Neural cell (in vitro differentiated cells): ENCODE data around the gene STXBP2. TPM values are rescaled to one million over a fixed set of nuclear protein-coding genes. Genes with fewer than 3 reads are reported as not detected.

Source experiments
- H2AFZ ChIP-seq: fragments of 200-600, 300-800 bp; sonication (generic), shearing (Covaris generic); 2 replicates; pipeline ENCODE4 v1.6.0; 2014; ENCODE audit warnings: low read depth, mild to moderate bottlenecking, antibody characterized with exemption, low read length, moderate library complexity
- H3F3A ChIP-seq: fragments of 200-600 bp; shearing (Covaris generic); 2 replicates; pipeline ENCODE4 v1.6.1; 2016; ENCODE audit warnings: mild to moderate bottlenecking, moderate library complexity, mixed read lengths, antibody characterized with exemption, low read length; ENCODE audit not compliant: insufficient read depth, poor library complexity, severe bottlenecking
- H3K27ac ChIP-seq: fragments of 200-600, 300-800 bp; sonication (generic), shearing (Covaris generic); 2 replicates; pipeline ENCODE4 v1.5.1; 2014; ENCODE audit warnings: mild to moderate bottlenecking, low read length, moderate library complexity
- H3K27me3 ChIP-seq: fragments of 300-800, 200-600 bp; sonication (generic), shearing (Covaris generic); 2 replicates; pipeline ENCODE4 v1.6.0; 2014; ENCODE audit warnings: mild to moderate bottlenecking, low read depth, low read length, moderate library complexity; ENCODE audit not compliant: insufficient read depth
- H3K36me3 ChIP-seq: fragments of 300-800, 200-600 bp; sonication (generic), shearing (Covaris generic); 2 replicates; pipeline ENCODE4 v1.5.1; 2014; ENCODE audit warnings: mild to moderate bottlenecking, antibody characterized with exemption, low read length, moderate library complexity; ENCODE audit not compliant: insufficient read depth
- H3K4me2 ChIP-seq: fragments of 300-800, 200-600 bp; sonication (generic), shearing (Covaris generic); 2 replicates; pipeline ENCODE4 v1.6.0; 2014; ENCODE audit warnings: mild to moderate bottlenecking, low read length
- H3K4me3 ChIP-seq: fragments of 300-800, 200-600 bp; sonication (generic), shearing (Covaris generic); 2 replicates; pipeline ENCODE4 v1.5.1; 2014; ENCODE audit warnings: mild to moderate bottlenecking, low read length, moderate library complexity
- H3K79me2 ChIP-seq: fragments of 200-600 bp; shearing (Covaris generic); replicated peaks from 2 replicates; pipeline ENCODE4 v1.6.0; 2014; ENCODE audit warnings: mild to moderate bottlenecking, low read length, moderate library complexity; ENCODE audit not compliant: insufficient read depth
- H3K9ac ChIP-seq: fragments of 300-800, 200-600 bp; sonication (generic), shearing (Covaris generic); 2 replicates; pipeline ENCODE4 v1.6.1; 2016; ENCODE audit warnings: mild to moderate bottlenecking, low read length, mixed read lengths
- H3K9me2 ChIP-seq: fragments of 200-600 bp; shearing (Covaris generic); 2 replicates; pipeline ENCODE4 v1.6.1; 2016; ENCODE audit warnings: mild to moderate bottlenecking, low read length, mixed read lengths; ENCODE audit not compliant: insufficient read depth
- H3K9me3 ChIP-seq: fragments of 200-600, 300-800 bp; sonication (generic), shearing (Covaris generic); 2 replicates; pipeline ENCODE4 v1.6.1; 2016; ENCODE audit warnings: mild to moderate bottlenecking, mixed run types, low read length, moderate library complexity, mixed read lengths
- H4K20me1 ChIP-seq: fragments of 200-600 bp; shearing (Covaris generic); 2 replicates; pipeline ENCODE4 v1.6.1; 2016; ENCODE audit warnings: mild to moderate bottlenecking, mixed run types; ENCODE audit not compliant: insufficient read depth
- EP300 ChIP-seq: fragments of 450-650 bp; conservative IDR thresholded peaks from 2 replicates; pipeline ENCODE4 v1.6.1; 2014; ENCODE audit warnings: antibody characterized with exemption, mild to moderate bottlenecking, moderate library complexity; ENCODE audit not compliant: poor library complexity, severe bottlenecking
- EZH2 ChIP-seq: fragments of 200-600, 300-800 bp; shearing (Covaris generic), sonication (generic); IDR thresholded peaks from 2 replicates; pipeline ENCODE4 v1.6.1; 2014; ENCODE audit warnings: antibody characterized with exemption, low read length, borderline replicate concordance, mild to moderate bottlenecking; ENCODE audit not compliant: insufficient read depth, poor library complexity, severe bottlenecking
- MXI1 ChIP-seq: fragments of 450-650 bp; conservative IDR thresholded peaks from 2 replicates; pipeline ENCODE4 v1.6.1; 2014; ENCODE audit warnings: antibody characterized with exemption, mild to moderate bottlenecking; ENCODE audit not compliant: poor library complexity, severe bottlenecking
- POLR2AphosphoS5 ChIP-seq: IDR thresholded peaks from 2 replicates; pipeline ENCODE4 v1.6.1; 2012
- RAD21 ChIP-seq: fragments of 450-650 bp; conservative IDR thresholded peaks from 2 replicates; pipeline ENCODE4 v1.6.1; 2014; ENCODE audit warnings: antibody characterized with exemption, mild to moderate bottlenecking, moderate library complexity
- SMC3 ChIP-seq: fragments of 450-650 bp; conservative IDR thresholded peaks from 2 replicates; pipeline ENCODE4 v1.6.1; 2014; ENCODE audit warnings: antibody characterized with exemption, mild to moderate bottlenecking, moderate library complexity; ENCODE audit not compliant: poor library complexity
- TAF1 ChIP-seq: IDR thresholded peaks from 2 replicates; pipeline ENCODE4 v1.6.1; 2012; ENCODE audit warnings: low read depth
- polyA plus RNA-seq: library from polyadenylated mRNA; depleted of rRNA; stranded (reverse); fragments of >200 nt; gene quantifications from 2 replicates; pipeline ENCODE4 v1.2.3, GENCODE V29; 2014
- TF ChIP-seq, protein P1 (sequence below): IDR thresholded peaks from 2 replicates; pipeline ENCODE4 v1.6.1; 2012; ENCODE audit warnings: borderline replicate concordance
- TF ChIP-seq, protein P2 (sequence below): fragments of 450-650 bp; IDR thresholded peaks from 2 replicates; pipeline ENCODE4 v1.5.1; 2014; ENCODE audit warnings: antibody characterized with exemption, mild to moderate bottlenecking, moderate library complexity; ENCODE audit not compliant: poor library complexity, severe bottlenecking

The STXBP2 gene
- polyA plus RNA-seq, 1 donor from 2014 or later = 1.7 TPM

DNA sequence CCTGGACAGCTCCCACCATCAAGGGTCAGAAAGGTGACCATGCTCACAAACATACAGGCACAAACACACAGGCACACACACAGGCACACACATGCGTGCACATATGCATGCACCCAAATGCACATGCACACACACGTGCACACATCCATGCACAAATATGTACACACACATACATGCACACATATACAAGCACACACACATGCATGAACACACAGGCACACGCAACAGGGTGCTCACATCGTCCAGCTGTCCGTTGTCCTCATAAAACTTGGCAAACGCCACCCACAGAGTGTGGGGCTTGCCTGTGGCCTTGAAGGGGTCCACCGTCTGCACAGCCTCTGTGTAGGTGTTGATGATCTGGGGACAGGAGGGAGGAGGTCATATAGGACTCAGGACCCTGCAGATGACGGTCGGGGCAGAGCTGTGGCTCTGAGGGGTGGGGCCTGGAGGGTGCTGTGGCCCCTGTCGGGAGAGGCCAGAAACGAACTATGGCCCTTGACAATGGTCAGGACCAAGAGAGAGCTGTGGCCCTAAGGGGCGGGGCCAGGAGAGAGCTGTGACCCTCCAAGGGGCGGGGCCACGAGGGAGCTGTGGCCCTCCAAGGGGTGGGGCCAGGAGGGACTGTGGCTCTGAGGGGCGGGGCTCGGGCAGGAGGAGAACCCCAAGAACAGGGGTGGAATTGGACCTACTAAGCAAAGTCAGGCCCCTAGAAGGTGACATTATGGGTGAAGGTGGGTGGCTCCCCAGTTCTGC lies 13.8 kb upstream of the STXBP2 start:
- no peak overlapping the region for H3K27ac ChIP-seq
- no peaks in the 10 kb centered on the region for H3K9me3 ChIP-seq
- H3K9ac ChIP-seq = no peak overlapping the region
- H3K36me3 ChIP-seq = no peaks in the 10 kb centered on the region
- H3K4me2 ChIP-seq = no peak overlapping the region
- H3K27me3 ChIP-seq = no peaks in the 10 kb centered on the region
- no peaks in the 10 kb centered on the region for H3K9me2 ChIP-seq
- no peaks in the 10 kb centered on the region for H4K20me1 ChIP-seq
- TF ChIP-seq EZH2 (no peak), SMC3 (no peak), MXI1 (no peak), EP300 (no peak), TAF1 (no peak), RAD21 (no peak), POLR2AphosphoS5 (no peak)
- TF ChIP-seq, protein P1, sequence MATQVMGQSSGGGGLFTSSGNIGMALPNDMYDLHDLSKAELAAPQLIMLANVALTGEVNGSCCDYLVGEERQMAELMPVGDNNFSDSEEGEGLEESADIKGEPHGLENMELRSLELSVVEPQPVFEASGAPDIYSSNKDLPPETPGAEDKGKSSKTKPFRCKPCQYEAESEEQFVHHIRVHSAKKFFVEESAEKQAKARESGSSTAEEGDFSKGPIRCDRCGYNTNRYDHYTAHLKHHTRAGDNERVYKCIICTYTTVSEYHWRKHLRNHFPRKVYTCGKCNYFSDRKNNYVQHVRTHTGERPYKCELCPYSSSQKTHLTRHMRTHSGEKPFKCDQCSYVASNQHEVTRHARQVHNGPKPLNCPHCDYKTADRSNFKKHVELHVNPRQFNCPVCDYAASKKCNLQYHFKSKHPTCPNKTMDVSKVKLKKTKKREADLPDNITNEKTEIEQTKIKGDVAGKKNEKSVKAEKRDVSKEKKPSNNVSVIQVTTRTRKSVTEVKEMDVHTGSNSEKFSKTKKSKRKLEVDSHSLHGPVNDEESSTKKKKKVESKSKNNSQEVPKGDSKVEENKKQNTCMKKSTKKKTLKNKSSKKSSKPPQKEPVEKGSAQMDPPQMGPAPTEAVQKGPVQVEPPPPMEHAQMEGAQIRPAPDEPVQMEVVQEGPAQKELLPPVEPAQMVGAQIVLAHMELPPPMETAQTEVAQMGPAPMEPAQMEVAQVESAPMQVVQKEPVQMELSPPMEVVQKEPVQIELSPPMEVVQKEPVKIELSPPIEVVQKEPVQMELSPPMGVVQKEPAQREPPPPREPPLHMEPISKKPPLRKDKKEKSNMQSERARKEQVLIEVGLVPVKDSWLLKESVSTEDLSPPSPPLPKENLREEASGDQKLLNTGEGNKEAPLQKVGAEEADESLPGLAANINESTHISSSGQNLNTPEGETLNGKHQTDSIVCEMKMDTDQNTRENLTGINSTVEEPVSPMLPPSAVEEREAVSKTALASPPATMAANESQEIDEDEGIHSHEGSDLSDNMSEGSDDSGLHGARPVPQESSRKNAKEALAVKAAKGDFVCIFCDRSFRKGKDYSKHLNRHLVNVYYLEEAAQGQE = no peak
- TF ChIP-seq, protein P2, sequence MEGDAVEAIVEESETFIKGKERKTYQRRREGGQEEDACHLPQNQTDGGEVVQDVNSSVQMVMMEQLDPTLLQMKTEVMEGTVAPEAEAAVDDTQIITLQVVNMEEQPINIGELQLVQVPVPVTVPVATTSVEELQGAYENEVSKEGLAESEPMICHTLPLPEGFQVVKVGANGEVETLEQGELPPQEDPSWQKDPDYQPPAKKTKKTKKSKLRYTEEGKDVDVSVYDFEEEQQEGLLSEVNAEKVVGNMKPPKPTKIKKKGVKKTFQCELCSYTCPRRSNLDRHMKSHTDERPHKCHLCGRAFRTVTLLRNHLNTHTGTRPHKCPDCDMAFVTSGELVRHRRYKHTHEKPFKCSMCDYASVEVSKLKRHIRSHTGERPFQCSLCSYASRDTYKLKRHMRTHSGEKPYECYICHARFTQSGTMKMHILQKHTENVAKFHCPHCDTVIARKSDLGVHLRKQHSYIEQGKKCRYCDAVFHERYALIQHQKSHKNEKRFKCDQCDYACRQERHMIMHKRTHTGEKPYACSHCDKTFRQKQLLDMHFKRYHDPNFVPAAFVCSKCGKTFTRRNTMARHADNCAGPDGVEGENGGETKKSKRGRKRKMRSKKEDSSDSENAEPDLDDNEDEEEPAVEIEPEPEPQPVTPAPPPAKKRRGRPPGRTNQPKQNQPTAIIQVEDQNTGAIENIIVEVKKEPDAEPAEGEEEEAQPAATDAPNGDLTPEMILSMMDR = no peak
- H3K79me2 ChIP-seq = peaks cover 7% of the 10 kb centered on the region
- H3K4me3 ChIP-seq = no peak overlapping the region
- H3F3A ChIP-seq = no peaks in the 10 kb centered on the region
- H2AFZ ChIP-seq = no peak overlapping the region

DNA sequence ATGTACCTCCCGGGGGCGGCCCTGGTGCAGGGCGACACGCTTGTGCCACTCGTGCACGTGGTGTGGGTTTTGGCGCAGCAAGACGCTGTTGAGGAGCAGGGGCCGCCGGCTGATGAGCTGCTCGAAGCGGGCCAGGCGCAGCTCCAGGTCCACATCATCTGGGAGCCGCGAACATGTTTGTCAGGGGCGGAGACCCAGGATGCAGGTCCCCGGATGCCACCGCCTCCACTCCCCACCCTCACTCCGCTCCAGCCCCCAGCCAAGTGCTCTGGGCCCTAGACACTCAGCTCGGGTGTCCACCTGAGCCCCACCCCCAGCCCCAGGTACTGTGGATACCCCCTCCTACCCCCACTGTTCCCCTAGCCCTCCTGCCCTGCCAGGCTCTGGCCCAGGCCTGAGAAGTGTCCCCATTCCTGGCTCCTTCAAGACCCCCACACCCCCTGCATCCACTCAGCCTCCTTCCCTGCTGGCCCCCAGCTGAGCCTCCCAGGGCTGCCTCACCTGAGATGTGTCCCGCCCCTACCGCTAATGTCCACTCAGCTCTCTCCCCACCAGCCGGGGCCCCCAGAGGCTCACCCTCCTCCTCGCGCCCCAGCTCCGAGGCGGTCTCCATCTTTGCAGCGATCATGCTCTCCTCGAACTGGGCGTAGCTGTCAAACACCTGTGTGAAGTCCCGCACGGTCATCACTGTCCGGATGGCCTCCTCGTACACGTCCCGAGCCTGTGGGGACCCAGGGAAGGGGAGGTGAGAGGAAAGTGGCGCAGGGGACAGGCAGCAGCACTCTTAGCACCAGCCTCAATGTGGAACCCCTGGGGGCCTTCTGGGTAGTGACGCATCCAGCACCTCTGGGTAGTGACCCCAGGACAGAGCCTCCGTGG lies 12.9 kb upstream of the STXBP2 start:
- Histone ChIP-seq H3K4me3 (no peak overlapping the region), H4K20me1 (no peaks in the 10 kb centered on the region), H3K9me2 (no peaks in the 10 kb centered on the region), H3F3A (no peaks in the 10 kb centered on the region), H2AFZ (no peak overlapping the region), H3K9ac (no peak overlapping the region), H3K27ac (no peak overlapping the region), H3K79me2 (peaks cover 15% of the 10 kb centered on the region), H3K9me3 (no peaks in the 10 kb centered on the region), H3K27me3 (no peaks in the 10 kb centered on the region), H3K36me3 (no peaks in the 10 kb centered on the region), H3K4me2 (no peak overlapping the region)
- TF ChIP-seq SMC3 (no peak), MXI1 (no peak), POLR2AphosphoS5 (no peak), EZH2 (no peak), TAF1 (no peak), EP300 (no peak), RAD21 (no peak)
- TF ChIP-seq, protein P1 = no peak
- TF ChIP-seq, protein P2 = no peak
